Activated CD8-positive, alpha-beta memory T cell treated with anti-CD3 and anti-CD28 coated beads, Interleukin-2, amount 50 U/mL, for 48 hours (primary cell): Measurements from ENCODE around the gene PELO.
A peak's percentile ranks its signal among the peaks of the same experiment; 100 is the strongest.
"Not testable (repeated sequence)": the region's sequence is repeated elsewhere in the genome, so short reads cannot be mapped to it uniquely, and the experiment has no call there.

Experiments used
- DNase-seq: peaks from one replicate; pipeline ENCODE4 v3.0.0-alpha.2; 2020

PELO gene

GRCh38 chr5:52787600-52788504, at the start of gene PELO, which contains the start of gene ITGA1:
Gene PELO (plus strand): TSS chr5:52787916. CDS start chr5:52800395, 12,479 bp downstream.
Gene ITGA1 (plus strand): TSS chr5:52787916. CDS start chr5:52788354, 438 bp downstream.
- peak; percentile 71 for DNase-seq

DNA sequence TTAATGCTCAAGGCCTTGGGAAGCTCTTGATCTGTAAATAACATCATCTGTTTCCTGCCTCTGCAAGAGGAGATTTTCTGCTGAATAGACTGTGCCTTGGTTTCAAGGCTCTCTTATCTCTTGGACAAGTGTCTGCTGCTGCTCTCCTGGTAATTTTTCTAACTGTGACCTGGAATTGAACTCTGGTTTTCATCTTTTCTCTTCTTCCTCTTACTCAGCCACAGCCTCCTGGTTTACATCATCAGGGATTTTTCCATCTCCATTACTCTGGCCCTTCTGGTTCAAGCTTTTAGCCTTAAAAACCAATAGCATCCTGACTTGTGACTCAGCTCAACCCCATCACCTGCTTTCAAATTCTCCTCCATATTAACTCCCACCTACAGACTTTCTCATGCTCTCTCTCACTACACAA, 49.6 kb upstream of the PELO start:
- no peak for DNase-seq

- DNase-seq = no peak
Observed at GRCh38 chr5:52740007-52740406, 47.7 kb upstream of the PELO start.

DNA sequence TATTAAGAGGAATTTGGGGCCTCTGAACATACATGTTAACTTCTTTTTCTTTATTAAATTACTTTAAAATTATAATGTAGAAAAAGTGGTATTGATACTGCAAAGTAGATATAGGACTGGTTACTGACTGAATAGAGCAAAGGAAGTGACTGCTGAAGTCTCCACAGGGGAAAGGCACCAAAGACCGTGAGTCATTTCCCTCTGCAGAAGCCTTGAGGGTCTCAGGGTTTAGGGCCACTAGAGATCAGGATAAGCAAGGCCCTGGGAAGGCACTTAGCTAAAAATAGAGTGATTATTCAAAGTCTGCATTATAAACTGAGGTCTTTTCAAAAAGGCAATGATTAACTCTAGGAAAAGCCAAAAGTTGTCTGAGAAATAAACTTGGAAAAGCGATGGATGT, 44.7 kb upstream of the PELO start:
- DNase-seq = no peak

- DNase-seq = no peak
Observed at GRCh38 chr5:52743529-52743928, 44.2 kb upstream of the PELO start.

DNA sequence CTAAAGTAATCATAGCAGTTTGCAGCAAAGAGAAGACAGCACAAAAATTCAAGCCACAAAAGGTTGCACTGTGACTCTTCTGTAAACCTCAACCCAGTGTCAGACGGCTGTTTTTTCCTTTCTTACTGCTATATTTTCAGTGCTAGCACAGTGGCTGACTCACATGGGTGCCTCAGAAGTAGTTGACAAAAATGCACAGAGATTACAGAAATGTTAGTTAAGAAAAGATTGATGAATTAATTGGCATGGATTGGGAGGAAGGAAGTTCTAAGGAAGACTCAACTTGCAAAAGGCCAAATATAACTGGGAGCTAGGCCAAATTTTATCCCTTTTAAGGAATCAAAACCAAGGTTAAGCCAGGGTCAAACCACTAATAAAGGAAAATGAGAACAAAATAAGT, 43.7 kb upstream of the PELO start:
- DNase-seq = no peak

- not testable (repeated sequence) for DNase-seq
Observed at GRCh38 chr5:52744867-52745458, 42.8 kb upstream of the PELO start.

GRCh38 chr5:52746539-52746938, 41.2 kb upstream of the PELO start:
- DNase-seq = no peak

DNA sequence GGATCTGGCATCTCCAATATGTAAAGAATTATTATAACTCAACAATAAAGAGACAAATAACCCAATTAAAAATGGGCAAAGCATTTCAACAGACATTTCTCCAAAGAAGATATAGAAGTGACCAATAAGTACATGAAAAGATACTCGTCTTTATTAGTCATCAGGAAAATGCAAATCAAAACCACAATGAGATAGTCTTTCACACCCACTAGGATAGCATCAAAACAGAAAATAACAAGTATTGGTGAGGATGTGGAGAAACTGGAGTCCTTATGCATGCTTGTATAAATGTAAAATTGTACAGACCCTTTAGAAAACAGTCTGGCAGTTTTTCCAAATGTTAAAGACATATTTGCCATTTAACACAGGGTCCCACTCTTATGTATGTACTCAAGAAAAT, 39.1 kb upstream of the PELO start:
- DNase-seq = no peak

DNA sequence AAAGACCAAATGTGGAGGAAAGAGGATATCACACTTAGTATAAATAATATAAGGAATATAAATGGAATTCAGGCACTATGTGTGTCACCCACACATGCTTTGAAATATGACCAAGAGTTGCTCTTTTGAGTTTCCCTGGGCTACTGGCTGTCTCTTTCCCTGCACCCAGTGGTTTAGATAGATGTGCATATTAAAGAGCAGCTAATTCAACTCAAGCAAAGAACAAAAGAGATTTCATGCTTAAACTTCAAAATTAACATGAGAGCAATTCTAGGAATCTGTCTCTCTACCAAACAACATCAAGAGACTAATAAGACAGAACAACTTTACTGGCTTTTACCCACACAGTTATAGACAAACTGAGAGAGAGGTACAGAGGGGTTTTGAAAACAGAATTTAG, 38.0 kb upstream of the PELO start:
- DNase-seq = no peak

- DNase-seq = no peak
Observed at GRCh38 chr5:52751137-52751536, 36.6 kb upstream of the PELO start.

DNA sequence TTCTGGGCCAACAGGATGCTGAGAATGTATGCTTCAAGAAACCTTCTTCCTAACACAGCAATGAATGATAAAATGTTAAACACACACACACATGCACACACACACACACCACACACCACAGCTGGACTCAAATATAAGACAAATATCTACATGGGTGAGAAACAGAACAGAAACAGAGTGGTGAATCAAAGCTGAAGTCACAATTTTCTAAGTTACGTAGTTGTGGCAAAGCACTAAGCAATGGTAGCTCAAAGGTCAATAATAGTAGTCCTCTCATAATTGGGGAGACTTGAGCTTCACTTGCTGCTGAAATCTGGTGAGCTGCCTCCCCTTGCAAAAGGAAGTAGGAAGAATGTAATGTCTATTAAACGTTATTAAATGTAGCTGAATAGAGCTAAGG, 33.7 kb upstream of the PELO start:
- no peak for DNase-seq

- DNase-seq = no peak
Observed at GRCh38 chr5:52757527-52757926, 30.2 kb upstream of the PELO start.

- DNase-seq = no peak
Observed at GRCh38 chr5:52758014-52758413, 29.7 kb upstream of the PELO start.

GRCh38 chr5:52759331-52759730, 28.4 kb upstream of the PELO start:
- no peak for DNase-seq

DNA sequence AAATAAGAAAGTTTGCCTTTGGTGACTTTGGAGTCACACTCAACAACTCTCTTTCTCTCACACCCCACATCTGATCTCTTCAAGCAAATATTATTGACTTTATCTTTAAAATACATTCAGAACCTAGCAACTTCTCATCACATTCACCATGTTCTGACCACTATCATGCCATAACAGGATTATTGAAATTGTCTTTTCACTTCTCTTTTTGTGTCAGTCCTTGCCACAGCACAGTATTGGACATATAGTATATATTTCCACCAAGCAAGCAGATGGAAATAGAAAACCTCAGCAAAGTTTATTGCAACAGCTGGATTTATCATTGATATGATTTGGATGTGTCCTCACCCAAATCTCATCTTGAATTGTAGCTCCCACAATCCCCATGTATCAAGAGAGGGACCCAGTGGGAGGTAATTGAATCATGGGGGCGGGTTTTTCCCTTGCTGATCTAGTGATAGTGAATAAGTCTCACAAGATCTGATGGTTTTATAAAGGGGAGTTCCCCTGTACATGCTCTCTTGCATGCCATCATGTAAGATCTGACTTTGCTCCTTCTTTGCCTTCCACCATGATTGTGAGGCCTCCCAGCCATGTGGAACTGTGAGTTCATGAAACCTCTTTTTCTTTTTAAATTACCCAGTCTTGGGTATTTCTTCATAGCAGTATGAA, 26.9 kb upstream of the PELO start:
- no peak for DNase-seq

GRCh38 chr5:52767217-52767743, 20.4 kb upstream of the PELO start:
- no peak for DNase-seq

GRCh38 chr5:52767766-52768480, 19.8 kb upstream of the PELO start:
- no peak for DNase-seq

DNA sequence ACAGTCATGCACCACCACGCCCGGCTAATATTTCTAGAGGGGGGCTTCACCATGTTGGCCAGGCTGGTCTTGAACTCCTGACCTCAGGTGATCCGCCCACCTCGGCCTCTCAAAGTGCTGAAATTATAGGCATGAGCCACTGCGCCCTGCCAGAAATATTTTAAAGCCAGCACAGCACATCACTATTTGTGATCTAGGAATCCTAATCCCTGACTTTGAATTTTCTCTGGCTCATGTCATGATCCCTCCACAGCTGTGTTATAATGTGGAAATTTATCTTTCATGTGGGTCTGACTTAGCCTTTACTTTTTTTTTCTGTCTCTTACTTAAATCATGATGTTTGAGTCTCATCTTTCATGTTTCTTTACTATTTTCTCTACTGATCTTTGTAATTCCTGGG, 18.7 kb upstream of the PELO start:
- DNase-seq = no peak

- no peak for DNase-seq
Observed at GRCh38 chr5:52770287-52770939, 17.3 kb upstream of the PELO start.

DNA sequence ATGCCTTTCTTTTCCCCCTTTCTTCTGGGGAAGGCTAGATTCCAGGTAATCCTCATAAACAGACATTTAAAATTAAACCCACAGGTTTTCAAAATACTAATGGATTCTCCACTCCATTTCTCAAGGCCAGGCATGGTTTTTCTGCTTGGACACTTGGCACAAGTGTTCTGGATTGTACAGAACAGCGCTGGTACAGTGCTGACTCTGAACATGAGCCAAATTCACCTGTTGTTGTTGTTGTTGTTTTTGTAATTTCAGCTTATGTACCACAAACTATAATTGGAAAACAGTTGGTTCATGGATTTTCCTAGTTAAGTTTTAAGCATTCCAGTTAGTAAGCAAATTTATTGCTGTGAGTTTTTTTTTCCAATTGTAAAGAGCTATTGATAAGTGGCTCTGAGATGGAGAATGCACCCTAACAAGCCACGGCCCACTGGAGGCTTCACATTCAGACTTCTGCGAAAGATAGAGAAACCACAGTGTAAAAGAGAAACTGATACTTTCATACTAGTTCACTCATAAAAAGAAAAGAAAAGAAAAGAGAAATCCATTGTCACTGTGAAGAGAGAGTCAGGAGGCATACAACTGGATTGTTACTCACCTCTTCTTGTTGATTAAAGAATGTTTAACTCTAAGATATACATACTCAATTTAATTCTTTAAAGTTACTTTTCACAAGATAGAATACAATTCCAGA, 16.2 kb upstream of the PELO start:
- peak; percentile 58 for DNase-seq

- DNase-seq = no peak
Observed at GRCh38 chr5:52772668-52773067, 15.0 kb upstream of the PELO start.
